IgD-negative memory B cell (primary cell): ENCODE results near the gene WDR70. TPM values are rescaled to one million over a fixed set of nuclear protein-coding genes. Genes with fewer than 3 reads are reported as not detected.

Experiments used
- polyA plus RNA-seq: library from polyadenylated mRNA; unstranded; fragments of 300-500 nt; fragmentation: Illumina TruSeq; gene quantifications from one replicate; pipeline ENCODE4 v1.2.3, GENCODE V29; 2021

Gene WDR70
- polyA plus RNA-seq, 1 donor from 2014 or later, result 21.6 TPM

Other genes with a start within 250 kb of the WDR70 start
- 2.5 TPM for gene CPLANE1, start 129.9 kb upstream of the WDR70 start, polyA plus RNA-seq
- 22.5 TPM for gene NUP155, start 8.2 kb upstream of the WDR70 start, polyA plus RNA-seq